ENCODE measurements around the gene CDX2.
"Not testable (repeated sequence)": the region's sequence is repeated elsewhere in the genome, so short reads cannot be mapped to it uniquely, and the experiment has no call there.

The CDX2 gene, protein sequence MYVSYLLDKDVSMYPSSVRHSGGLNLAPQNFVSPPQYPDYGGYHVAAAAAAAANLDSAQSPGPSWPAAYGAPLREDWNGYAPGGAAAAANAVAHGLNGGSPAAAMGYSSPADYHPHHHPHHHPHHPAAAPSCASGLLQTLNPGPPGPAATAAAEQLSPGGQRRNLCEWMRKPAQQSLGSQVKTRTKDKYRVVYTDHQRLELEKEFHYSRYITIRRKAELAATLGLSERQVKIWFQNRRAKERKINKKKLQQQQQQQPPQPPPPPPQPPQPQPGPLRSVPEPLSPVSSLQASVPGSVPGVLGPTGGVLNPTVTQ

DNA sequence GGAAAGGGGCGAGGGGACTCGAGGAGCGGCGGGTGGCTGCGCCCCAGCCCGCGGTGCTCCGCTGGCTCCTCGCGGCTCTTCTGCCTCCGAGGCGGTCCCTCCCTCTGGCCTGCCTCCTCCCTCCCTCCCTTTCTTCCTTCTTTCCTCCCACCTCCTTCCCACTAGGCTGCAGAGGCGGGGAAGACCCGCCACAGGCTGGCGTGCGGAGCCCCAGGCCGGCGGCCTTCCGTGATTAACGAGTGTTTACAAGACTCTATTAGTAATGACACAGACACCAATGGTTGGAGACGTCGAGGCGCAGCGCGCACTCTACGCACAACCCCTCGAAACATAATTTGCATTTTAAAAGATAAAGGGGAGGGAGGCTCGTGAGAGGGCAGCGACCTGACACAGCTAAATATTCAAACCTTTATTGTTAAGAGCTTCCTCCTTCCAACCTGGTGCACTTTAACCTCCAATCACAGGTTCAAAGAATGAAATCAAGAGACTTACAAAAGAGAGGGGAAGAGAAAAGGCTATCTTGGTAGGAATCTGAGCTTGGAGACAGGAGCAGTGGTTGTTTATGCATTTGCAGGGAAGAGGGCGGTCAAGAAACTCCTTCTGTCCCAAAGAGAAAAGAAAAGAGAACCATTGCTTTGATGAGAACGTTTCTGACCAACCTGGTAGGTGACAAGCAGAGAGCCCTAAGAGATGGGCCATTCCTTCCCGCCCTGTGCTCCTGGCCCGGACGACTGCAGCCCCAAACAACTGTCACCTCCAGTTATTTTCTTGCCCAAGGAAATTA, at the start of gene CDX2:
Gene CDX2 (minus strand): TSS at position 234 of the 784 bp plus-strand sequence. CDS start 309 bp downstream, outside the sequence.
- DNase-seq, result no peak

GRCh38 chr13:28014301-28014700, 45.2 kb upstream of the CDX2 start:
- DNase-seq, result no peak

DNA sequence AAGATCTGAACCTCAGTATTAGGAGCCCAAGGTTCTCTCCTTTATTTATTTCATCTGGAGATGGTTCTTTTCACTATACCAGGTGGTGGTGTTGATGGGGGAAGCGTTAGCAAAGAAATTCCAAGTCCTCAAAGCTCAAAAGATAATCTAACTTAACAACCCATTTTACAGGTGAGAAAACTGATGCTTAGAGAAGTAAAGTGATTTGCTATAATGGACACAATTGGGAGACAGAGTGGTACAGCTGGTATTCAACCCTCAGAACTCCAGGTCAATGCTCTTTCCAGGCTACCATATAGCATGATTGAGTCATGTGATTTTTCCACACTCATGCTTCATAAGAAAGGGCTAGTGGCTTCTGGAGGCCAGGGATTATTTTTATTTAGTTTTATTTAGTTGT, 44.4 kb upstream of the CDX2 start:
- no peak for DNase-seq

DNA sequence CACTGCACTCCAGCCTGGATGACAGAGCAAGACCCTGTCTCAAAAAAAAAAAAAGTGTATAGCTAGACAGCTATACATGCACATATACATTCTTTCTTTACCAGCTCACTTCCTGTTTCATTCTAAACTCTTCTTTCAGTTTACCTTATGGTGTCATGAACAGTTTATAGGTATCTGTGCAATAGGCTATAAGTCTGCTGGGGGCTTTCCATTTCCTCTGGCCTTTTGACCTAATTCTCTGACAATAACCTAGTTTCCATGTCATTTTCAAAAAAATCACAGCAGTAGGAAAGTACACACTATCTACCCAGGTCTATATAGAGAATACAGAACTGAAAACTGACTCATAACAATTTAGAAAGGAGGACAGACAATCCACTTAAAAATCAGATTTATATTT, 43.8 kb upstream of the CDX2 start:
- no peak for DNase-seq

GRCh38 chr13:28012383-28012782, 43.3 kb upstream of the CDX2 start:
- no peak for DNase-seq

DNA sequence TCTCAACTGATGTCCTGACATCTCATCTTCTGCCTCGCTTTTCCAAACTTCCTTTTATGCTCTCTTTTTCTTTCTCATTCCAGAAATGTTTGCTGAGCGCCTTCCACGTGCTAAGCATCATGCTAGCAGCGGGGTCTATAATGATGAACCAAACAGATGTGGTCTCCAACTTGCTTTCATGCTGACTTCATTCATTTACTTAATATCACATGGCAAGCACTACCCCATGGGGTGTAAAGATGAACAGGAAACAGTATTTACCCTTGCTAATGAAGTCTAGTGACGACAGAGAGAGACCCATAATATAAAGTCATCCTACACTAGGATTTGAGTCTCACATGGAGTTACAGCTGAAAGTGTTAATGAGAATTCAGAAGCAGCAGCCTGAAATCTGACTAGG, 40.9 kb upstream of the CDX2 start:
- DNase-seq, result no peak

GRCh38 chr13:28005016-28005415, 35.9 kb upstream of the CDX2 start:
- DNase-seq, result not testable (repeated sequence)

GRCh38 chr13:28002886-28003698, 34.0 kb upstream of the CDX2 start:
- no peak for DNase-seq

GRCh38 chr13:28001837-28002473, 32.8 kb upstream of the CDX2 start:
- DNase-seq, result no peak

GRCh38 chr13:28001049-28001448, 31.9 kb upstream of the CDX2 start:
- no peak for DNase-seq

DNA sequence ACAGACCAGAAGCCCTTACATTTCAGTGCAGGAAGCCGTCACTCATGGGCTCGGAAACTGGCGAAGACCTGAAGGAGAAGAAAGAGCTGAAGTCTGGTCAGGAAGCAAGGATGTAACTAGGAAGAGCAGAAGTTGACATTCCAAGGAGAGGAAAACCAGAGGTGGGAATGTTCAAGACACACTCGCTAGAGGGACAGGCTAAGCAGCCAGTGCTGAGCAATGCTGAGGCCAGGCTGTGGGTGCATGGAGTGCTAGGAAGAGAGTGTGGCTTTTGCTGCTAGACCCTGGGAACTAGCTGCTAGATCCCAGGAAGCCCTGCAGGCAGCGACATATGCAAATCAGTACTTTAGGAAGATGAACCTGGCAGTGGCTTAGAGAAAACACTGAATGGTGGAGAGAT, 31.5 kb upstream of the CDX2 start:
- DNase-seq, result no peak

DNA sequence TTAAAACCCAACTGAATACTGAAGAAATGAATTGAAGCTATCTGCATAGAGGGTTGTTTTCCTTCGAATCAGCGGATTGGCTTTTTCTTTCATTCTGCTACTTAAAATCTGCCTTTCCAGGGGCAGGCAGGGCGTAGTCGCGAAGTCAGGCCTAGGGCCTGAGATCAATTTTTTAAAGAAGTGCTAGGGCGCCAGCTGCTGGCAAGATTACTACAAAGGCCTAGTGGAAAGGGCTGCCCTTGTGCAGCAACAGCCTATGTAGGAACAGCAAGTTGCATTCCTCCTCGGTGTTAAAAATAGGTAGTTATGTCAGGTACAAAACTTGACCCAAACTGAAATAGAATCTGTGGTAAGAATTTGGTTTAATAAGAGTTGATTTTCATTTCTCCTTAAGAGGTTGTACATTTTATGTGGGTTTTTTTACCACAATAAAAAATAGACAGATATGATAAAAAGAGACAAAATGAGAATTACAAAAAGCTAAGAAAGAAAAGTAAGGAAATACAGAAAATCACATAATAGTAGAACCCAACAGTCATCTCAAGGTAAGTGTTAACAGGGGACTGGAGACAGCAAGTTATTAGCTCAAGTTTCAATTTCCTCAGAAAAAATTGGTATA, 28.9 kb upstream of the CDX2 start:
- DNase-seq, result no peak

- DNase-seq, result no peak
These were observed 22.8 kb upstream of the CDX2 start for GRCh38 chr13:27991881-27992280.

DNA sequence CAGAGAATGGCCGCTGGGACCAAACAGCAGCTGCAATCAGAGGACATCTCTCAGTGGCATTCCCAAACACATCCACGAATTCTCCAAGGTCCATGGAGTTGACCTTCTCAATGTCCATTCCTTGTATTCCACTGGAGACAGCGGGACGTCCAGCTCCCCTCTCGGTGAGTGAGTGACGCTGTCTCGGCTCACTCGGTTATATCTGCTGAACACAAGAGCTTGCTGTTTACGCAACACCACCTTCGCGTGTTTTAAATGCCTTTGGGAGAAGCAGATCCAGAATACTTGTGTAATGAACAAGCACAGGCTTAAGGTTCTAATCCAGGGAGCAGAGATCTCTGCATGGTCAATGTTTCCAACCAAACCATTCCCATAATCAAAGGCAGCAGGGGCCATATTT, 19.4 kb upstream of the CDX2 start, which contains the start of gene URAD:
Gene URAD (minus strand): TSS at position 174 of the 400 bp plus-strand sequence. CDS start 56 bp downstream, at position 118.
- DNase-seq, result no peak

- DNase-seq, result no peak
These were observed 16.5 kb upstream of the CDX2 start for GRCh38 chr13:27985600-27985999.

DNA sequence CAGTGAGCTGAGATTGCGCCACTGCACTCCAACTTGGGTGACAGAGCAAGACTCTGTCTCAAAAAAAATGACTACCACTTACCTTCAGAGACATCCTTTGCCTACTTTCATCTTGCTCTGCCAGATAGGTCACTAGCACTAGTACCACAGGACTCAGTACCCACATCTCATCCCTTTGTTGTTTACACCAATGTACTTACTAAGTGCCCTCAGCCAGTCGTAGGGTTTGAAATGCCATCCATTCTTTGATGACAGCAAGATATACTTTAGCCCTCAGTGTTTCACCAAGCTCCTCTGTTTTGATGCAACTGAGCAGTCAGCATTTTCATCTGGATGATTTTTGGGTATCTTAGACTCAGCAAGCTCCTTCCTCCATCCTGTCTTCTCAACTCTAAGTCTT, 13.2 kb upstream of the CDX2 start:
- DNase-seq, result no peak

GRCh38 chr13:27981006-27981708, 12.0 kb upstream of the CDX2 start:
- no peak for DNase-seq

DNA sequence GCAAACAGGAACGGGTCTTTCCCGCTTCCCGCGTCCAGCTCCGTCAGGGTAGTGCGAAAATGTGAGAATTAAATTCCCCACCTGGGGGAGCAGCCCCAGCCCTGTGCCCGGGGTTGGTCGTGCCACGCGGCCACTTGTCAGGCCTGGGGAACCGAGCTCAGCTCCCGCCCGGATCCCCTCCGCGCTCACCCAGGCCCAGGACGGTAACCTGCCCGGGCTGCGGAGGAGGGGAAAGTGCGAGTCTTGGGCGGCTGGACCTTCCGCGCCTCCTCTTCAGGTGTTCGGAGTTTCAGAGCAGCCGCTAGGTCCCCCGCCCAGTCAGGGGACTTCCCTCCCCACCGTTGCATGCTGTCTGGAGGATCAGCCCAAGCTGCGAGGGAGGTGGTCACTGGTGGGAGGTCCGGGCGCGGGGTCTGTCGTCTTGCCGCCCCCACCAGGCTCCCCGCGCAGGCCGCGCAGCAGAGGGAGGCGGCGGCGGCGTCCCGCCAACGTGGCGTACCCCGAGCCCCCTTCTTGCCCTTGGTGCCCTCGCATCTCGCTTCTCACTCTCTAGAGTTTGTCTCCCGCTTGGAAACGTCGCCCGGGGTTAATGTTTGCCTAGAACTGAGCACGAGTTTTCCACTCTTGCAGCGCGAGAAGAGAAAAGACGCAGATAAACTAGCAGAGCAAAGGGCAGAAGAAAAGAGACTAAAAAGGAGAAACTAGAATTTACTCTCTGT, 11.3 kb upstream of the CDX2 start:
- DNase-seq, result no peak

DNA sequence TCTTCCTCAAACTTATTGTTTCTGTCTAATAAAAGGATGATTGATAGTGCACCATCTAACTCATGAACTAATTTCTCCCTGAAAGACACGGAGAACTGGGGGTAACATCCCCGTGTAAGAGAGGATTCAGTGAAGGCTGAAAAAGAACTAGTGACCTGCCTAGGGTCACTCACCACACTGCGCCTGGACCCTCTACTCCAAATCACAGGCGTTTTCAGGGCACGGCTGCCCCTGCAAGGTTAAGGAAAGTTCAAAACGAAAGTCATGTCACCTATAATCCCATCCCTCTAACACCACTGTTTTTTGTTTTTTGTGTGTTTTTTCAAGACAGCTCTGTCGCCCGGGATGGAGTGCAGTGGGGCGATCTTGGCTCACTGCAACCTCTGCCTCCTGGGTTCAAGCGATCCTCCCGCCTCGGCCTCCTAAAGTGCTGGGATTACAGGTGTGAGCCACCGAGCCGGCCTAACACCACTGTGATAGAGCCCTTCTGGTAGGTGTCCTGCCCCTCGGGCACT, 10.7 kb upstream of the CDX2 start:
- DNase-seq, result no peak

DNA sequence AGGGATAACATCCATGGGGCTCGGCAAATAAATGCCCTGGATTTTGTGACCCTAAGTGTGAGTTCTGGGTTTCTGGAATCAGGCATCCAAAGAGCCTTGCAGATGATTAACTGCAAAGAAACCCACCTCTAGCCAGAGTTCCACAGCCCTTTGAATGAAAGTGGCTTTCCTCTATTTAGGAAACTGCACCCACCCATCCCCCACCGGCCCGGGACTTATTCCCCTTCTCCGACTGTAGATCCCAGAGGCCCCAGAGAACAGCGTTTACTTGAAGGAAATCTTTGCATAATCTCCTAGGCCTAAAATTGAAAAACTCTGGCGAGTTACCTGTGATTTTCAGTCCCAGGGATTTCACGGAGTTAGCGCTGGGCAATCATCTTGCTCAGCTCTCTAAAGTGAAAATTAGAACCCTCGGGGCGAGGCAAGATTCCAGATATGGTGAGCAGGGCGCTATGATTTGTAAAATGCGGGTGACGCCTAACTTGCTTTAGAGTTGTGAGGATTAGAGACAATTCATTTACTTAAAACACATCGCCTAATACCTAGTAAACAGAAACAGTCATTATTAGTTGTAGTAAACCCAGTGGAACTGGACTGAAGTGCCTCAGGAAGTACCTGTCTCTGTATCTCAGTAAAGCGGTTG, 10.0 kb upstream of the CDX2 start:
- no peak for DNase-seq
